H1 (cell line): Measurements from ENCODE around the gene UMPS. TPM values are rescaled to one million over a fixed set of nuclear protein-coding genes. Genes with fewer than 3 reads are reported as not detected.

ENCODE experiments used
- CTCF ChIA-PET: fragments of 300-600 bp; sonication (Branson Sonifier 250); formaldehyde crosslinking; loops from one replicate; lab custom pipeline; 2021; ENCODE audit not compliant: partially characterized antibody; lab: Charles Lee
- POLR2A ChIA-PET: fragments of 300-600 bp; sonication (Branson Sonifier 250); formaldehyde crosslinking; loops from one replicate; lab custom pipeline; 2021; ENCODE audit warnings: inconsistent platforms; ENCODE audit not compliant: partially characterized antibody; lab: Charles Lee
- DNase-seq, 2 experiments: peaks; one replicate each; pipeline versions ENCODE4 v3.0.0 to v3.0.0-alpha.2; 2010 to 2022; ENCODE audit warnings: low spot score in 2 of 2, low read depth in 1 of 2, mixed read lengths in 1 of 2
- FAIRE-seq: peaks from 2 replicates; lab custom pipeline; 2011; peaks lifted over from hg19 to GRCh38; lab: Jason Lieb, UNC
- H2AFZ ChIP-seq: 2 replicates; pipeline ENCODE4 v1.8.1; 2012; ENCODE audit warnings: low read length, inconsistent platforms
- H2AK5ac ChIP-seq: 2 replicates; pipeline ENCODE4 v1.6.1; 2013; ENCODE audit warnings: low read depth, low read length
- H2BK120ac ChIP-seq: replicated peaks from 2 replicates; pipeline ENCODE3; 2013; ENCODE audit warnings: low read depth, low read length, inconsistent platforms
- H2BK12ac ChIP-seq: 2 replicates; pipeline ENCODE4 v1.6.1; 2013; ENCODE audit warnings: low read depth, low read length
- H2BK15ac ChIP-seq: 2 replicates; pipeline ENCODE4 v1.6.1; 2013; ENCODE audit warnings: low read length
- H2BK20ac ChIP-seq: 2 replicates; pipeline ENCODE4 v1.6.1; 2013; ENCODE audit warnings: low read length
- H2BK5ac ChIP-seq: 2 replicates; pipeline ENCODE4 v1.6.1; 2013; ENCODE audit warnings: low read depth, low read length
- H3K14ac ChIP-seq: 2 replicates; pipeline ENCODE4 v1.6.1; 2013; ENCODE audit warnings: inconsistent platforms; ENCODE audit not compliant: insufficient read length
- H3K18ac ChIP-seq: 2 replicates; pipeline ENCODE4 v1.6.1; 2013; ENCODE audit warnings: low read length; ENCODE audit errors: extremely low read depth
- H3K23ac ChIP-seq: 2 replicates; pipeline ENCODE4 v1.6.1; 2013; ENCODE audit warnings: inconsistent platforms; ENCODE audit not compliant: insufficient read length
- H3K23me2 ChIP-seq: 2 replicates; pipeline ENCODE4 v1.6.1; 2013; ENCODE audit warnings: low read depth, low read length
- H3K27ac ChIP-seq: 2 replicates; pipeline ENCODE4 v1.6.1; 2011; ENCODE audit warnings: low read depth, low read length, inconsistent platforms
- H3K27me3 ChIP-seq, 4 experiments: replicated peaks in 1 of 4; 1 replicate in 1 of 4; 2 replicates in 3 of 4; pipeline versions ENCODE4 v1.6.1 to v1.8.1; 2011 to 2013; ENCODE audit warnings: low read length in 3 of 4, mild to moderate bottlenecking in 3 of 4, inconsistent platforms in 2 of 4, mixed read lengths in 2 of 4, moderate library complexity in 1 of 4; ENCODE audit not compliant: control insufficient read depth in 3 of 4, insufficient read depth in 3 of 4; ENCODE audit errors: extremely low read depth in 1 of 4
- H3K36me3 ChIP-seq, 4 experiments: 2 replicates each; pipeline versions ENCODE4 v1.6.1 to v1.8.1; 2011 to 2013; ENCODE audit warnings: mild to moderate bottlenecking in 4 of 4, low read length in 3 of 4, moderate library complexity in 2 of 4, control low read depth in 1 of 4, inconsistent platforms in 1 of 4; ENCODE audit not compliant: insufficient read depth in 4 of 4, control insufficient read depth in 2 of 4
- H3K4ac ChIP-seq: replicated peaks from 2 replicates; pipeline ENCODE3; 2013; ENCODE audit warnings: low read length, low read depth, mixed read lengths, inconsistent platforms; ENCODE audit not compliant: insufficient read length
- H3K4me1 ChIP-seq, 4 experiments: replicated peaks in 1 of 4; 1 replicate in 1 of 4; 2 replicates in 3 of 4; pipeline versions ENCODE4 v1.6.1 to v1.8.1; 2011 to 2013; ENCODE audit warnings: low read length in 3 of 4, inconsistent platforms in 2 of 4, mixed read lengths in 1 of 4; ENCODE audit not compliant: insufficient read depth in 4 of 4, control insufficient read depth in 3 of 4
- H3K4me2 ChIP-seq, 2 experiments: 2 replicates each; pipeline versions ENCODE4 v1.6.1 to v1.8.1; 2011 to 2013; ENCODE audit warnings: low read depth in 2 of 2, low read length in 2 of 2, control low read depth in 1 of 2, inconsistent platforms in 1 of 2, mild to moderate bottlenecking in 1 of 2; ENCODE audit not compliant: insufficient read depth in 1 of 2
- H3K4me3 ChIP-seq, 4 experiments: fragments of 200-600, 300-600 bp in 1 of 4; sonication (generic), shearing (Covaris generic), sonication (Bioruptor Twin) in 1 of 4; 2 replicates each; pipeline versions ENCODE4 v1.5.1 to v1.8.1; 2011 to 2016; ENCODE audit warnings: low read length in 4 of 4, low read depth in 3 of 4, control low read depth in 2 of 4, inconsistent platforms in 2 of 4, mild to moderate bottlenecking in 2 of 4, mixed read lengths in 1 of 4, moderate library complexity in 1 of 4; ENCODE audit not compliant: insufficient read depth in 2 of 4; ENCODE audit errors: extremely low read depth in 1 of 4
- H3K56ac ChIP-seq: replicated peaks from 2 replicates; pipeline ENCODE3; 2013; ENCODE audit warnings: low read depth, mild to moderate bottlenecking, mixed read lengths, low read length, inconsistent platforms; ENCODE audit not compliant: insufficient read length
- H3K79me1 ChIP-seq: 2 replicates; pipeline ENCODE4 v1.6.1; 2013; ENCODE audit warnings: low read depth, low read length, control low read depth
- H3K79me2 ChIP-seq, 2 experiments: 2 replicates each; pipeline versions ENCODE4 v1.6.1 to v1.8.1; 2012 to 2013; ENCODE audit warnings: low read length in 2 of 2, mild to moderate bottlenecking in 2 of 2, inconsistent platforms in 1 of 2; ENCODE audit not compliant: insufficient read depth in 2 of 2, control insufficient read depth in 1 of 2
- H3K9ac ChIP-seq, 4 experiments: replicated peaks in 1 of 4; 1 replicate in 1 of 4; 2 replicates in 3 of 4; pipeline versions ENCODE4 v1.6.1 to v1.8.1; 2011 to 2013; ENCODE audit warnings: low read depth in 3 of 4, low read length in 3 of 4, control low read depth in 2 of 4, mild to moderate bottlenecking in 2 of 4, moderate library complexity in 2 of 4, inconsistent platforms in 1 of 4; ENCODE audit errors: extremely low read depth in 1 of 4
- H3K9me3 ChIP-seq, 2 experiments: 2 replicates each; pipeline versions ENCODE4 v1.6.1 to v1.8.1; 2012 to 2013; ENCODE audit warnings: mild to moderate bottlenecking in 2 of 2, moderate library complexity in 2 of 2, control low read depth in 1 of 2, inconsistent platforms in 1 of 2, low read depth in 1 of 2, low read length in 1 of 2, mixed read lengths in 1 of 2; ENCODE audit not compliant: insufficient read depth in 2 of 2
- H4K20me1 ChIP-seq, 2 experiments: replicated peaks in 1 of 2; 2 replicates each; pipeline versions ENCODE3 to v1.8.1; 2011 to 2013; ENCODE audit warnings: inconsistent platforms in 2 of 2, low read length in 2 of 2, mild to moderate bottlenecking in 1 of 2; ENCODE audit not compliant: insufficient read depth in 2 of 2, control insufficient read depth in 1 of 2
- H4K5ac ChIP-seq: 2 replicates; pipeline ENCODE4 v1.6.1; 2013; ENCODE audit warnings: low read length, low read depth, mixed read lengths, inconsistent platforms; ENCODE audit not compliant: insufficient read length
- H4K8ac ChIP-seq: 2 replicates; pipeline ENCODE4 v1.8.0; 2013; ENCODE audit warnings: mild to moderate bottlenecking, moderate library complexity, low read length, inconsistent platforms; ENCODE audit not compliant: insufficient read depth; ENCODE audit errors: extremely low read depth
- H4K91ac ChIP-seq: replicated peaks from 2 replicates; pipeline ENCODE3; 2013; ENCODE audit warnings: low read length, mixed read lengths, inconsistent platforms; ENCODE audit not compliant: insufficient read length
- BACH1 ChIP-seq: IDR thresholded peaks from 2 replicates; pipeline ENCODE4 v1.6.1; 2012; ENCODE audit warnings: low read length, improper control_type of control experiment
- BRCA1 ChIP-seq: IDR thresholded peaks from 2 replicates; pipeline ENCODE4 v1.6.1; 2012; ENCODE audit warnings: low read depth, low read length, improper control_type of control experiment
- CEBPB ChIP-seq: IDR thresholded peaks from 2 replicates; pipeline ENCODE4 v1.6.1; 2012; ENCODE audit warnings: low read depth, low read length
- POLR2AphosphoS5 ChIP-seq: IDR thresholded peaks from 2 replicates; pipeline ENCODE4 v1.6.1; 2011; ENCODE audit warnings: low read depth, low read length
- TEAD4 ChIP-seq: IDR thresholded peaks from 2 replicates; pipeline ENCODE4 v1.6.1; 2012; ENCODE audit warnings: low read depth, low read length, inconsistent platforms, mixed read lengths
- YY1 ChIP-seq: IDR thresholded peaks from 2 replicates; pipeline ENCODE4 v1.6.1; 2011; ENCODE audit warnings: low read depth, mild to moderate bottlenecking, low read length
- WGBS, 2 experiments: shearing (Covaris generic) in 1 of 2; methylation state at CpG; one replicate each; pipeline versions ENCODE4 v1.1.6 to v1.1.7; 2013 to 2015; ENCODE audit warnings: low lambda C conversion rate in 2 of 2, mixed read lengths in 2 of 2, inconsistent platforms in 1 of 2, low coverage in 1 of 2, missing lambda C conversion rate in 1 of 2; ENCODE audit not compliant: insufficient replicate concordance in 2 of 2, insufficient coverage in 1 of 2, insufficient read length in 1 of 2; ENCODE audit errors: extremely low coverage in 1 of 2, missing lambda C conversion rate in 1 of 2; 5-methylcytosine and 5-hydroxymethylcytosine counted together
- polyA plus RNA-seq, 7 experiments: library from polyadenylated mRNA; depleted of rRNA in 3 of 7; stranded (reverse) in 5 of 7; unstranded in 2 of 7; fragments of >200 nt in 5 of 7; fragments of 200-250 nt in 2 of 7; gene quantifications; 1 replicate in 5 of 7; 2 replicates in 1 of 7; 4 replicates in 1 of 7; pipeline versions ENCODE4 v1.2.1 to v1.2.3, GENCODE V29; 2011 to 2013; ENCODE audit warnings: missing spikeins in 2 of 7, mixed read lengths in 2 of 7
- total RNA-seq: library from RNA; stranded (reverse); fragmentation: NEBNext Ultra II Directional; extraction: Animal tissue kit (Norgen Biotek cat#: 25700); gene quantifications from 2 replicates; pipeline ENCODE4 v1.2.1, GENCODE V29; 2021

The UMPS gene
- total and polyA plus RNA-seq, 2 of the 8 experiments (the other 6 are each of a cell fraction or from before 2014, with no cell fraction given): 32.8 to 59.0 TPM

DNA sequence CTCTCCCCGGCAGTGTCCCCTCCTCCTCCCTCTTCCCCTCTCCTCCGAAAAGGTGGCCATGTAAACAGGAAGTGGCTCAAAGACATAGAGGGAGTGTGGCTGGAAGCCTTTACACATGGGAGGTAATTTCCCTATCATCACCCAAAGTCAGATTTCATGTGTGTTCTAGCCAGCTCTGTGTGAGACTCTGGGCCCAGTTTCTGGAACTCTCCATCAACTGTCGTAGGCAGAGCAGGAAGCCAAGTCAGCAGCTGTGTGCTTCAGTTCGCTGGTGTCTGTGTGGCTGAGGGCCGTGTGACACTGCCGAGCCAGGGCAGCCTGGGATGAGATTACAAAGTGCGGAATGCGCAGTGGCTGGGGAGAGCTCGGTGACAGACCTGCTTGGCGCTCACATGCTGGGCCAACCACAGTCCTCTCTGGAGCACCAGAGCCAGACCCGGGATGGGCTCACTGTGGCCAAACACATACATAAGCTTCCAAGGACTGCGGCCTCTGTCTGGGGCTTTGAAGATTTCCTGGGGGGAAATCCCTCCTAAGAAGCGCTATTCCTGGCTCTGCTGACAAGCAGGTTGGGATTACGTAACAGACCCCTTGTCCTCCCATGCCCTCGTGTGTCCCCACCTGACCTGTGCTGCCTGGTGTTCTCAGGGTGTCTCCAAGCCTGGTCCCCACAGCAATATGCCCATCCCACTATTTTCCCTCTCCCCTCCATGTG lies 50.7 kb downstream of the UMPS start:
- CTCF ChIA-PET: interaction anchor here (1.1 to 4.0 kb wide), 8 partner anchors 18 to 144 kb away, joined by 3 to 17 read pairs (median 5); no protein-coding TSS in a partner anchor
- no peaks in the 10 kb centered on the region for H3K27me3 ChIP-seq
- no peak overlapping the region for H3K4me3 ChIP-seq
- H3K79me2 ChIP-seq: no peaks in the 10 kb centered on the region
- H3K36me3 ChIP-seq: peaks cover 0 to 4% (median 0%) of the 10 kb centered on the region in 4 experiments; a peak in 3 of 8 replicates
- H3K23me2 ChIP-seq: no peaks in the 10 kb centered on the region
- peaks cover 0 to 12% (median 6%) of the 10 kb centered on the region in 4 experiments; a peak in 6 of 7 replicates for H3K4me1 ChIP-seq
- 0 out of 2 replicates have a peak overlapping the region, but pooled peaks have one; percentile 86 for H2BK5ac ChIP-seq
- peak overlapping the region; percentile 34 for H4K91ac ChIP-seq
- FAIRE-seq (no peak), DNase-seq (no peak)
- H3K4ac ChIP-seq: no peak overlapping the region
- no peak overlapping the region for H3K14ac ChIP-seq
- POLR2A ChIA-PET: interaction anchor here (0.9 to 1.3 kb wide), 5 partner anchors 10 to 47 kb away, joined by 3 to 4 read pairs (median 3); no protein-coding TSS in a partner anchor
- H4K20me1 ChIP-seq: peaks cover 0 to 3% of the 10 kb centered on the region in 2 experiments
- H2BK120ac ChIP-seq: no peak overlapping the region
- H2BK15ac ChIP-seq: no peak overlapping the region
- H3K27ac ChIP-seq: no peak overlapping the region
- TF ChIP-seq BACH1 (no peak), YY1 (no peak), TEAD4 (peak; percentile 24; the same call in 1 of the 2 replicates), POLR2AphosphoS5 (no peak), BRCA1 (no peak), CEBPB (peak; percentile 78)
- H3K9me3 ChIP-seq: no peaks in the 10 kb centered on the region
- peak overlapping the region; percentile 59 for H4K8ac ChIP-seq
- no peak overlapping the region for H3K18ac ChIP-seq
- H3K4me2 ChIP-seq: peak overlapping the region in 1 of 2 experiments; percentile 11; a peak in 1 of 4 replicates
- H4K5ac ChIP-seq: no peak overlapping the region
- no peak overlapping the region for H2BK12ac ChIP-seq
- no peaks in the 10 kb centered on the region; the same call in 1 of the 2 replicates for H3K79me1 ChIP-seq
- no peak overlapping the region for H3K56ac ChIP-seq
- no peak overlapping the region for H2AFZ ChIP-seq
- H2BK20ac ChIP-seq: no peak overlapping the region
- WGBS, 2 experiments: 85% methylated on average over 14 of the region's 15 CpGs; no CpG with 5 or more reads in 1 of the 2 experiments
- no peak overlapping the region for H3K23ac ChIP-seq
- no peak overlapping the region; the same call in 1 of the 2 replicates for H2AK5ac ChIP-seq
- H3K9ac ChIP-seq: no peak overlapping the region
